Neural crest cell (in vitro differentiated cells): ENCODE results near the gene MAGEA8. TPM values are rescaled to one million over a fixed set of nuclear protein-coding genes. Genes with fewer than 3 reads are reported as not detected.

ENCODE experiments used
- DNase-seq: peaks from one replicate; pipeline ENCODE4 v3.0.0; 2021; ENCODE audit warnings: low read depth, mixed read lengths, low spot score
- H3K27ac Mint-ChIP-seq: one replicate; pipeline ENCODE4 v1.8.0; 2021; ENCODE audit warnings: mild to moderate bottlenecking, mixed read lengths; ENCODE audit not compliant: unreplicated experiment
- H3K27me3 Mint-ChIP-seq: 2 replicates; pipeline ENCODE4 v1.8.0; 2021; ENCODE audit warnings: low read depth, mild to moderate bottlenecking, mixed read lengths
- H3K36me3 Mint-ChIP-seq: 2 replicates; pipeline ENCODE4 v1.8.0; 2021; ENCODE audit warnings: low read depth, mild to moderate bottlenecking, mixed read lengths
- H3K4me1 Mint-ChIP-seq: 2 replicates; pipeline ENCODE4 v1.8.0; 2021; ENCODE audit warnings: mixed read lengths
- H3K4me3 Mint-ChIP-seq: one replicate; pipeline ENCODE4 v1.8.0; 2021; ENCODE audit warnings: mild to moderate bottlenecking, mixed read lengths
- H3K9me3 Mint-ChIP-seq: 2 replicates; pipeline ENCODE4 v1.8.0; 2021; ENCODE audit warnings: mixed read lengths
- CTCF ChIP-seq: fragments of 200-600 bp; sonication (generic); conservative IDR thresholded peaks from 2 replicates; pipeline ENCODE4 v1.5.0; 2021; ENCODE audit warnings: antibody characterized with exemption, mild to moderate bottlenecking
- total RNA-seq: library from RNA; stranded (reverse); gene quantifications from 2 replicates; pipeline ENCODE4 v1.2.1, GENCODE V29; 2021

MAGEA8 gene
- total RNA-seq, 1 donor from 2014 or later, result not detected

- no peaks in the 10 kb centered on the region for H3K4me1 Mint-ChIP-seq
- peaks cover 21% of the 10 kb centered on the region for H3K9me3 Mint-ChIP-seq
- no peak overlapping the region for H3K27ac Mint-ChIP-seq
Observed at GRCh38 chrX:149858592-149858991, 22.4 kb upstream of the MAGEA8 start.

GRCh38 chrX:149860445-149860844, 20.5 kb upstream of the MAGEA8 start:
- no peak overlapping the region for H3K27ac Mint-ChIP-seq
- DNase-seq, result no peak
- no peak for TF ChIP-seq CTCF
- no peaks in the 10 kb centered on the region for H3K4me1 Mint-ChIP-seq
- H3K36me3 Mint-ChIP-seq, result peaks cover 13% of the 10 kb centered on the region
- peaks cover 6% of the 10 kb centered on the region for H3K27me3 Mint-ChIP-seq
- no peak overlapping the region for H3K4me3 Mint-ChIP-seq
- peaks cover 26% of the 10 kb centered on the region for H3K9me3 Mint-ChIP-seq

More at GRCh38 chrX:149858592-149858991, 22.4 kb upstream of the MAGEA8 start:
- Mint-ChIP-seq H3K27me3 (peaks cover 6% of the 10 kb centered on the region), H3K4me3 (no peak overlapping the region), H3K36me3 (peaks cover 13% of the 10 kb centered on the region)
- no peak for DNase-seq
- TF ChIP-seq CTCF, result no peak

- peaks cover 6% of the 10 kb centered on the region for H3K27me3 Mint-ChIP-seq
- no peak for DNase-seq
- TF ChIP-seq CTCF, result no peak
- H3K27ac Mint-ChIP-seq, result no peak overlapping the region
- no peaks in the 10 kb centered on the region for H3K36me3 Mint-ChIP-seq
- no peaks in the 10 kb centered on the region for H3K4me1 Mint-ChIP-seq
- peaks cover 21% of the 10 kb centered on the region for H3K9me3 Mint-ChIP-seq
- no peak overlapping the region for H3K4me3 Mint-ChIP-seq
Observed at GRCh38 chrX:149865390-149865789, 15.6 kb upstream of the MAGEA8 start.

GRCh38 chrX:149867488-149867887, 13.5 kb upstream of the MAGEA8 start:
- H3K9me3 Mint-ChIP-seq, result peaks cover 18% of the 10 kb centered on the region
- no peak overlapping the region for H3K27ac Mint-ChIP-seq

GRCh38 chrX:149870840-149871239, 10.1 kb upstream of the MAGEA8 start:
- Mint-ChIP-seq H3K9me3 (peaks cover 14% of the 10 kb centered on the region), H3K4me3 (no peak overlapping the region), H3K36me3 (peaks cover 2% of the 10 kb centered on the region), H3K27ac (no peak overlapping the region), H3K27me3 (peaks cover 2% of the 10 kb centered on the region), H3K4me1 (no peaks in the 10 kb centered on the region)
- no peak for TF ChIP-seq CTCF
- DNase-seq, result no peak

More at GRCh38 chrX:149867488-149867887, 13.5 kb upstream of the MAGEA8 start:
- DNase-seq, result no peak
- no peak for TF ChIP-seq CTCF
- H3K4me3 Mint-ChIP-seq, result no peak overlapping the region
- H3K27me3 Mint-ChIP-seq, result peaks cover 2% of the 10 kb centered on the region
- no peaks in the 10 kb centered on the region for H3K4me1 Mint-ChIP-seq
- no peaks in the 10 kb centered on the region for H3K36me3 Mint-ChIP-seq

- TF ChIP-seq CTCF, result no peak
- no peak for DNase-seq
- H3K27ac Mint-ChIP-seq, result no peak overlapping the region
- H3K36me3 Mint-ChIP-seq, result peaks cover 2% of the 10 kb centered on the region
- peaks cover 12% of the 10 kb centered on the region for H3K9me3 Mint-ChIP-seq
- H3K4me1 Mint-ChIP-seq, result no peaks in the 10 kb centered on the region
- H3K27me3 Mint-ChIP-seq, result peaks cover 3% of the 10 kb centered on the region
- no peak overlapping the region for H3K4me3 Mint-ChIP-seq
Observed at GRCh38 chrX:149871433-149871832, 9.6 kb upstream of the MAGEA8 start.
